Uterus (tissue), 4 donors: ENCODE results near the gene BAK1. TPM values are rescaled to one million over a fixed set of nuclear protein-coding genes. Genes with fewer than 3 reads are reported as not detected.

ENCODE experiments used
- DNase-seq, 2 donors: peaks; one replicate each; pipeline ENCODE4 v3.0.0-alpha.2; 2019 to 2020
- H3K27ac ChIP-seq, 2 donors: fragments of 200-600 bp; sonication (generic); 1 replicate in 1 of 2; 2 replicates in 1 of 2; pipeline ENCODE4 v1.5.1; 2016 to 2018
- H3K27me3 ChIP-seq, 2 donors: fragments of 200-600 bp; sonication (generic); one replicate each; pipeline ENCODE4 v1.5.1; 2018 to 2019; ENCODE audit warnings: control low read depth in 1 of 2
- H3K36me3 ChIP-seq, 2 donors: fragments of 200-600 bp; sonication (generic); one replicate each; pipeline ENCODE4 v1.5.1; 2019; ENCODE audit warnings: control low read depth in 1 of 2
- H3K4me1 ChIP-seq, 2 donors: fragments of 200-600 bp; sonication (generic); one replicate each; pipeline ENCODE4 v1.5.1; 2018 to 2019; ENCODE audit warnings: control low read depth in 1 of 2
- H3K4me3 ChIP-seq, 2 donors: fragments of 200-600 bp; sonication (generic); 1 replicate in 1 of 2; 2 replicates in 1 of 2; pipeline ENCODE4 v1.5.1; 2018 to 2019; ENCODE audit warnings: mild to moderate bottlenecking in 1 of 2
- H3K9me3 ChIP-seq, 2 donors: fragments of 200-600 bp; sonication (generic); one replicate each; pipeline ENCODE4 v1.5.1; 2019; ENCODE audit warnings: control low read depth in 1 of 2
- POLR2A ChIP-seq, 2 donors: fragments of 450-650 bp; IDR thresholded peaks; one replicate each; pipeline ENCODE4 v1.6.1; 2016; ENCODE audit warnings: antibody characterized with exemption in 2 of 2, mild to moderate bottlenecking in 1 of 2, moderate library complexity in 1 of 2
- intact Hi-C: fragments of 100-400 bp; cut with DNase I; formaldehyde crosslinking; loops from one replicate; pipeline ENCODE4 v1.15.1; 2023; ENCODE audit warnings: low total_unique reads
- total RNA-seq, 4 donors: library from RNA; depleted of rRNA in 3 of 4; stranded (reverse); fragments of >200 nt in 3 of 4; gene quantifications; one replicate each; pipeline versions ENCODE4 v1.1.0 to v1.2.4, GENCODE V29; 2014 to 2023
- TF ChIP-seq, protein P1 (sequence below), 4 experiments: fragments of 200-600 bp in 2 of 4; fragments of 450-650 bp in 2 of 4; sonication (generic) in 2 of 4; IDR thresholded peaks; one replicate each; pipeline ENCODE4 v1.5.1; 2016 to 2019; ENCODE audit warnings: antibody characterized with exemption in 4 of 4, mild to moderate bottlenecking in 2 of 4, moderate library complexity in 1 of 4
- donor health status: DM: yes; HTN: yes; CAD: no.

The BAK1 gene
- total RNA-seq, 4 donors from 2014 or later, result 0.88 to 15.3 (median 6.1) TPM

DNA sequence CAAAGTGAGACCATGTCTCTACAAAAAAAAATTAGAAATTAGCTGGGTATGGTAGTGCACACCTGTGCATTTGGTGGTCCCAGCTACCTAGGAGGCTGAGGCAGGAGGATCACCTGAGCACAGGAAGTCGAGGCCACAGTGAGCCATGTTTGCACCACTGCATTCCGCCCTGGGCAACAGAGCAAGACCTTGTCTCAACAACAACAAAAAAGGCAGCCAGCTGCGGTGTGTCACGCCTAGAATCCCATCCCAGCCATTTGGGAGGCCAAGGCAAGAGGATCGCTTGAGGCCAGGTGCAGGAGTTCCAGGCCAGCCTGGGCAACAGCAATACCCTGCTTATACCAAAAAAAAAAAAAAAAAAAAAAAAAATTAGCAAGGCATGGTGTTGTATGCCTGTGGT is 1.1 kb upstream of the BAK1 start:
- H3K36me3 ChIP-seq, result no peaks in the 10 kb centered on the region
- TF ChIP-seq, protein P1, sequence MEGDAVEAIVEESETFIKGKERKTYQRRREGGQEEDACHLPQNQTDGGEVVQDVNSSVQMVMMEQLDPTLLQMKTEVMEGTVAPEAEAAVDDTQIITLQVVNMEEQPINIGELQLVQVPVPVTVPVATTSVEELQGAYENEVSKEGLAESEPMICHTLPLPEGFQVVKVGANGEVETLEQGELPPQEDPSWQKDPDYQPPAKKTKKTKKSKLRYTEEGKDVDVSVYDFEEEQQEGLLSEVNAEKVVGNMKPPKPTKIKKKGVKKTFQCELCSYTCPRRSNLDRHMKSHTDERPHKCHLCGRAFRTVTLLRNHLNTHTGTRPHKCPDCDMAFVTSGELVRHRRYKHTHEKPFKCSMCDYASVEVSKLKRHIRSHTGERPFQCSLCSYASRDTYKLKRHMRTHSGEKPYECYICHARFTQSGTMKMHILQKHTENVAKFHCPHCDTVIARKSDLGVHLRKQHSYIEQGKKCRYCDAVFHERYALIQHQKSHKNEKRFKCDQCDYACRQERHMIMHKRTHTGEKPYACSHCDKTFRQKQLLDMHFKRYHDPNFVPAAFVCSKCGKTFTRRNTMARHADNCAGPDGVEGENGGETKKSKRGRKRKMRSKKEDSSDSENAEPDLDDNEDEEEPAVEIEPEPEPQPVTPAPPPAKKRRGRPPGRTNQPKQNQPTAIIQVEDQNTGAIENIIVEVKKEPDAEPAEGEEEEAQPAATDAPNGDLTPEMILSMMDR (IDR thresholded peaks at IDR 0.05), result no peak
- no peak for TF ChIP-seq POLR2A (IDR thresholded peaks at IDR 0.05)
- H3K4me3 ChIP-seq, result no peak overlapping the region
- no peaks in the 10 kb centered on the region for H3K27me3 ChIP-seq
- peaks cover 5 to 18% of the 10 kb centered on the region in 2 donors for H3K4me1 ChIP-seq
- no peak overlapping the region for H3K27ac ChIP-seq
- no peak for DNase-seq
- intact Hi-C loops, result loop anchor here (10.0 kb wide), 3 partner anchors 54 to 574 kb away; no protein-coding TSS in a partner anchor
- H3K9me3 ChIP-seq, result no peaks in the 10 kb centered on the region

DNA sequence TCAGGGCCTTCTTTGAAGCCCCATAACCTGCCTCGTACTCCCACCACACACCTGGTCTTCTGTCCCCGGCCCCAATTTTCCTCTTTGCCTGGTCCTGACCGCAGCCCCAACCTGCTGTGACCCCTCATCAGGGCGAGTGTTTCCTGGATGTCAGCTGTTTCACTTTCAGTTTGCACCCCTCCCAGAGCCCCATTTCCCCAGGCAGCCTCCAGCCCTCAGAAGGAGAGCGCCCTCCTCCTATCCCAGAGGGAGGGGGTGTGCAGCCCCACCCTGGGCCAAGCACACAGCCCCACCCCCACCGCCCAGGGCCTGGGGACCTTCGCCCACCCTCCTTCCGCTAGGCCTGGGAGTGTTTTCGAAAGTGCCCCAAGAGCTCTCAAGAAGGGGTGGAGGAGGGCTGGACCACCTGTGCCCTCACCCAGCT is 1.5 kb downstream of the BAK1 start:
- intact Hi-C loops, result no loop called here
- TF ChIP-seq, protein P1 (IDR thresholded peaks at IDR 0.05), result no peak
- TF ChIP-seq POLR2A (IDR thresholded peaks at IDR 0.05), result no peak
- H3K36me3 ChIP-seq, result no peaks in the 10 kb centered on the region
- peak overlapping the region in 1 of 2 donors; percentile 87 for H3K27ac ChIP-seq
- H3K27me3 ChIP-seq, result no peaks in the 10 kb centered on the region
- peaks cover 5 to 11% of the 10 kb centered on the region in 2 donors for H3K4me1 ChIP-seq
- H3K4me3 ChIP-seq, result peak overlapping the region in 1 of 2 donors; percentile 80
- no peaks in the 10 kb centered on the region for H3K9me3 ChIP-seq
- DNase-seq, result no peak

DNA sequence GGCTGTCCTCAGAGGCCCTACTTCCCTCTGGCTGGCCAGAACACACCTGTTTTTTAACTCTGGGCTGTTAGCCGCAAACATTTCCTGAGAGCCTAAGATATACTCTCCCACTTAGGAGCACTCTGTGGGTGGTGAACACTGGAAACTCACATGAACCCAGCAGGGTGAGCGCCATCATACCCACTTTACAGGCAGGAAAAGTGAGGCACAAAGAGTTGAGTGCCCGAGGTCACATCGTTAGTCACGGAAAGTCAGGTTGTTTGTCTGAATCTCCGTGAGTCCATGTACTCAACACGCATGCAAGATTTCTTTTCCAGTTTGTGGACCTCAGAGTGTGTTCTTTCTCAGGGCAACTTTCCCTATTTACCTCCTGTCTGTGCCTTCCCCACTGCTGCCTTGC is 1.9 kb downstream of the BAK1 start:
- Histone ChIP-seq H3K4me1 (peaks cover 5 to 11% of the 10 kb centered on the region in 2 donors), H3K27ac (no peak overlapping the region), H3K9me3 (no peaks in the 10 kb centered on the region), H3K27me3 (no peaks in the 10 kb centered on the region), H3K4me3 (no peak overlapping the region), H3K36me3 (no peaks in the 10 kb centered on the region)
- no peak for TF ChIP-seq POLR2A (IDR thresholded peaks at IDR 0.05)
- TF ChIP-seq, protein P1 (IDR thresholded peaks at IDR 0.05), result no peak
- intact Hi-C loops, result no loop called here
- no peak for DNase-seq

DNA sequence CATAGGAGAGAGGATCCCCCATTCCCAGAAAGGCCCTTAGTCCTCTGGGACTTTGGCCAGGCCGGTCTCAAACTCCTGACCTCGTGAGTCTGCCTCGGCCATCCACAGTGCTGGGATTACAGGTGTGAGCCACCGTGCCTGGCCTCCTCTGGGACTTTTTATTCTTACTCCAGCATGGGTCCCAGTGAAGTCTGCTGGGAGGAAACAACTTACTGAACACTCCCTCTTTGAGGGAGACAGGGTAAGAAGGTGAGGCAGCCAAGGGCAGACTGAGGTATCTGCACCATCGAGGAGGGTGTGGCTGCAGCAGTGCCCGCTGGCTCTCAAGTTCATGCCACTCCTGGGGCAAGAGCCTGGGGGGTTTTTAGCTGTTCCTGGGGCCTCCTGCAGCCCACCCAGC is 2.4 kb downstream of the BAK1 start:
- DNase-seq, result no peak
- H3K27me3 ChIP-seq, result no peaks in the 10 kb centered on the region
- no peaks in the 10 kb centered on the region for H3K9me3 ChIP-seq
- intact Hi-C loops, result no loop called here
- no peaks in the 10 kb centered on the region for H3K36me3 ChIP-seq
- H3K4me3 ChIP-seq, result no peak overlapping the region
- TF ChIP-seq, protein P1 (IDR thresholded peaks at IDR 0.05), result no peak
- peak overlapping the region in 1 of 2 donors; percentile 49 for H3K27ac ChIP-seq
- H3K4me1 ChIP-seq, result peaks cover 5 to 11% of the 10 kb centered on the region in 2 donors

- Histone ChIP-seq H3K4me1 (peaks cover 5 to 11% of the 10 kb centered on the region in 2 donors), H3K9me3 (no peaks in the 10 kb centered on the region), H3K27me3 (no peaks in the 10 kb centered on the region), H3K36me3 (no peaks in the 10 kb centered on the region), H3K27ac (peak overlapping the region; percentile 45 to 49), H3K4me3 (no peak overlapping the region)
- DNase-seq, result peak in 1 of 2 donors; percentile 70
- TF ChIP-seq POLR2A (IDR thresholded peaks at IDR 0.05), result no peak
- TF ChIP-seq, protein P1 (IDR thresholded peaks at IDR 0.05), result no peak
- intact Hi-C loops, result no loop called here
Measured at GRCh38 chr6:33577106-33577535, 3.0 kb downstream of the BAK1 start.
